ENCODE results near the gene HDLBP. TPM values are rescaled to one million over a fixed set of nuclear protein-coding genes. Genes with fewer than 3 reads are reported as not detected.
A peak's percentile ranks its signal among the peaks of the same experiment; 100 is the strongest.
"Not testable (repeated sequence)": the region's sequence is repeated elsewhere in the genome, so short reads cannot be mapped to it uniquely, and the experiment has no call there.

Gene HDLBP
- total and polyA plus RNA-seq, 2 experiments from 2014 or later, result 613 to 711 TPM

DNA sequence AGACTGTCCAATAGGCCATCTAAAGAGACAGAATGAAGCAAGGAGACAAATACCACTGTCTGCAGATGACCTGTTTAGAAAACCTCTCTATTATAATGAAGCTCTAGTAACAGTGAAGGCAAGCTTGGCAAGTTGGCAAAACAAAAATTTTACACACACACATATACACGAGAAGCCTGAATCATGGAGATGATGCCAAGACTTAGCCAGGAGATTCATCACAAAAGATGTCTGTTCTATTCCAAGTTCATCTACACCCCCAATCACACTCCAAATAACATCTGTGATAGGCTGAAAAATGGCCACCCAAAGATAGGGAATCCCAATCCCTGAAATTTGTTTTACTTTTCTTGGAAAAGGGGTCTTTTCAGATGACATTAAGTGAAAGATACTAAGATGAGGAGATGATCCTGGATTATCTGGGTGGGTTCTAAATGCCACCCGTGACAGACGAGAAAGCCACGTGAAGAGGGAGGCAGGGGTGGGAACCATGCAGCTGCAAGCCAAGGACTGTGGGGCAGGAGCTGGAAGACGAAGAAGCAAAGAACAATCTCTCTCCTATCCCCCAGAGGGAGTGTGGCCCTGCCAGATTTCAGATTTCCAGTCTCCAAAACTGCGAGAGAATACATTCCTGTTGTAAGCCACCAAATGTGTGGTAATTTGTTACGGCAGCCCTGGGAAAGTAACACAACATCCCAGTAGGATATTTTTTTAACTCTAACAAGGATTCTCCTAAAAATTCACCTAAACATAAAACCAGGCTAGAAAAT lies 20.0 kb downstream of the HDLBP start:
- Histone ChIP-seq H3K4me1 (ENCODE audit: insufficient read depth) (peaks cover 9% of the 10 kb centered on the region; the same call in 1 of the 2 replicates), H3K9me3 (ENCODE audit: low read depth) (no peaks in the 10 kb centered on the region), H3K4me3 (no peak overlapping the region), H3K27me3 (replicated peaks; ENCODE audit: insufficient read depth) (no peaks in the 10 kb centered on the region), H3K79me2 (ENCODE audit: insufficient read depth) (peaks cover 100% of the 10 kb centered on the region), H3K27ac (no peak overlapping the region), H3K9ac (no peak overlapping the region), H4K20me1 (ENCODE audit: insufficient read depth) (peaks cover 9% of the 10 kb centered on the region; the same call in 1 of the 2 replicates), H3K36me3 (ENCODE audit: low read depth) (0 out of 2 replicates have a peak, but pooled peaks cover 8% of the 10 kb centered on the region), H2AFZ (no peak overlapping the region), H3K4me2 (ENCODE audit: unreplicated experiment) (no peak overlapping the region), H3F3A (ENCODE audit: insufficient read depth) (peaks cover 5% of the 10 kb centered on the region), H3K9me2 (ENCODE audit: insufficient read depth) (no peaks in the 10 kb centered on the region)
- DNase-seq, result peak; percentile 43
- no peak for TF ChIP-seq EZH2phosphoT487 (IDR thresholded peaks at IDR 0.05; ENCODE audit: insufficient read depth, low read depth)
- no peak for TF ChIP-seq EZH2 (IDR thresholded peaks at IDR 0.05; ENCODE audit: insufficient read depth, poor library complexity, severe bottlenecking)
- 68 to 69% methylated on average over 7 of the region's 7 CpGs for WGBS, 2 experiments (ENCODE audit: low coverage in 1 of 2, low lambda C conversion rate in 2 of 2, missing lambda C conversion rate in 2 of 2)
- in situ Hi-C loops (cut with MboI), result no loop called here

DNA sequence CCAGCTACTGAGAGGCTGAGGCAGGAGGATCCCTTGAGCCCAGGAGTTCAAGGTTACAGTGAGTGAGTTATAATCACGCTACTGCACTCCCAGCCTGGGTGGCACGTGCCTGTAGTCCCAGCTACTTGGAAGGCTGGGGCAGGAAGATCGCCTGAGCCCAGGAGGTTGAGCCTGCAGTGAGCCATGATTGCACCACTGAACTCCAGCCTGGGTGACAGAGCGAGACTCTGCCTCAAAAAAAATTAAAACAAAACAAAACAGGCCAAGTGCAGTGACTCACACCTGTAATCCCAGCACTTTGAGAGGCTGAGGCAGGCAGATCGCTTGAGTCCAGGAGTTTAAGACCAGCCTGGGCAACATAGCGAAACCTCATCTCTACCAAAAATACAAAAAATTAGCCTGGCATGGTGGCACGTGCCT lies 22.1 kb downstream of the HDLBP start:
- in situ Hi-C loops (cut with MboI); H3K36me3 ChIP-seq (ENCODE audit: low read depth); H3K9me3 ChIP-seq (ENCODE audit: low read depth); H3K4me3 ChIP-seq; H3K9ac ChIP-seq; H3K9me2 ChIP-seq (ENCODE audit: insufficient read depth); H3K4me1 ChIP-seq (ENCODE audit: insufficient read depth); H3K27me3 ChIP-seq (replicated peaks; ENCODE audit: insufficient read depth); H2AFZ ChIP-seq; H3F3A ChIP-seq (ENCODE audit: insufficient read depth): not testable (repeated sequence)
- peaks cover 13% of the 10 kb centered on the region; the same call in 1 of the 2 replicates for H4K20me1 ChIP-seq (ENCODE audit: insufficient read depth)
- peak overlapping the region; percentile 18 for H3K4me2 ChIP-seq (ENCODE audit: unreplicated experiment)
- 53 to 62% methylated on average over 7 of the region's 7 CpGs for WGBS, 2 experiments (ENCODE audit: low coverage in 1 of 2, low lambda C conversion rate in 2 of 2, missing lambda C conversion rate in 2 of 2)
- peak overlapping the region; percentile 61 for H3K27ac ChIP-seq
- peaks cover 100% of the 10 kb centered on the region for H3K79me2 ChIP-seq (ENCODE audit: insufficient read depth)
- peak; percentile 67 for DNase-seq

DNA sequence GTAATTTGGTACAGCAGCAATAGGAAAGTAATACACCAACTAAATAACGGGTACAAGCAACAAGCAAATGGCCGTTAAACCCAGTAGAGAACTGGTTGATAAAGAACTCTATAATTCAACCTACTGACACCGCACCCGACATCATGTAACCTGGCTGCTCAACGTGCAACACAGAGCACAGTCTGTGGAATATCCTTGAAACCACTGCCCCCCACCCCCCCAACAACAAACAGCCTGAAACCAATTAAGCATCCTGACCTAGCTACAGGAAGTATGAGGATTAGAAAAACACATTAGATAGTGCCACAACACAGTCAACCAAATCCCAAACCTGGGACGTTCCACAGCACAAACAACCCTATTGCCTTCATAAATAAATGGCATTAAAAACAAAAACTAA lies 23.5 kb downstream of the HDLBP start:
- Histone ChIP-seq H2AFZ (no peak overlapping the region), H3K27me3 (replicated peaks; ENCODE audit: insufficient read depth) (no peaks in the 10 kb centered on the region), H3K9ac (no peak overlapping the region), H3K4me3 (no peak overlapping the region), H3K4me1 (ENCODE audit: insufficient read depth) (peaks cover 9% of the 10 kb centered on the region; the same call in 1 of the 2 replicates), H4K20me1 (ENCODE audit: insufficient read depth) (peaks cover 9% of the 10 kb centered on the region; the same call in 1 of the 2 replicates), H3K79me2 (ENCODE audit: insufficient read depth) (peaks cover 100% of the 10 kb centered on the region), H3K9me3 (ENCODE audit: low read depth) (no peaks in the 10 kb centered on the region), H3K27ac (no peak overlapping the region), H3K4me2 (ENCODE audit: unreplicated experiment) (no peak overlapping the region), H3K9me2 (ENCODE audit: insufficient read depth) (no peaks in the 10 kb centered on the region), H3K36me3 (ENCODE audit: low read depth) (0 out of 2 replicates have a peak, but pooled peaks cover 3% of the 10 kb centered on the region), H3F3A (ENCODE audit: insufficient read depth) (peaks cover 5% of the 10 kb centered on the region)
- DNase-seq, result no peak
- TF ChIP-seq EZH2 (IDR thresholded peaks at IDR 0.05; ENCODE audit: insufficient read depth, poor library complexity, severe bottlenecking), result no peak
- no peak for TF ChIP-seq EZH2phosphoT487 (IDR thresholded peaks at IDR 0.05; ENCODE audit: insufficient read depth, low read depth)
- in situ Hi-C loops (cut with MboI), result no loop called here
- 67 to 70% methylated on average over 6 of the region's 6 CpGs for WGBS, 2 experiments (ENCODE audit: low coverage in 1 of 2, low lambda C conversion rate in 2 of 2, missing lambda C conversion rate in 2 of 2)

DNA sequence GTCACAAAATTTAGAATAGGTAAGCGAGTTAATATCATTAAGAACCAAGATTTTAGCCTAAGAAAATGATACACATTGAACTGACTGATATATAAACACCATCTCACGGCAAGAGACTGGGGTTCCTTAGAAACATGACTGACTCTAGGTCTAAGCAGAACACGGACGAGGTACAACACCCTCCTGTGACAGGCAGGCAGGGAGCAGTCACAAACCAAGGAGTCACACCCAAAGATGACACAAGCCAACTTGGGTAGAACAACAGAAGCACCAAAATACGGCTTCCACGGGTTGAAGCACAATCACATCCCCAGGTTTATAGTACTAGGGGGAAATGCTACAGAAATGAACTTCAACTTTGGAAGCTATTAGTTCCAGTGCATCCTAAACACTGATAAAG lies 24.3 kb downstream of the HDLBP start:
- Histone ChIP-seq H3K27ac (no peak overlapping the region), H3K9ac (no peak overlapping the region), H3K4me1 (ENCODE audit: insufficient read depth) (peaks cover 9% of the 10 kb centered on the region; the same call in 1 of the 2 replicates), H3K79me2 (ENCODE audit: insufficient read depth) (peaks cover 100% of the 10 kb centered on the region), H2AFZ (no peak overlapping the region), H3K4me3 (no peak overlapping the region), H3F3A (ENCODE audit: insufficient read depth) (peaks cover 5% of the 10 kb centered on the region), H3K27me3 (replicated peaks; ENCODE audit: insufficient read depth) (no peaks in the 10 kb centered on the region), H3K9me3 (ENCODE audit: low read depth) (no peaks in the 10 kb centered on the region), H3K36me3 (ENCODE audit: low read depth) (no peaks in the 10 kb centered on the region), H3K4me2 (ENCODE audit: unreplicated experiment) (no peak overlapping the region), H3K9me2 (ENCODE audit: insufficient read depth) (no peaks in the 10 kb centered on the region), H4K20me1 (ENCODE audit: insufficient read depth) (peaks cover 9% of the 10 kb centered on the region; the same call in 1 of the 2 replicates)
- in situ Hi-C loops (cut with MboI), result no loop called here
- WGBS, 2 experiments (ENCODE audit: low coverage in 1 of 2, low lambda C conversion rate in 2 of 2, missing lambda C conversion rate in 2 of 2), result 61 to 63% methylated on average over 6 of the region's 6 CpGs
- no peak for DNase-seq
- TF ChIP-seq EZH2 (IDR thresholded peaks at IDR 0.05; ENCODE audit: insufficient read depth, poor library complexity, severe bottlenecking) (no peak), EZH2phosphoT487 (IDR thresholded peaks at IDR 0.05; ENCODE audit: insufficient read depth, low read depth) (no peak)
